Uterus (tissue), 4 donors: ENCODE results near the gene DMXL2. TPM values are rescaled to one million over a fixed set of nuclear protein-coding genes. Genes with fewer than 3 reads are reported as not detected.
"Not testable (repeated sequence)": the region's sequence is repeated elsewhere in the genome, so short reads cannot be mapped to it uniquely, and the experiment has no call there.

Source experiments
- DNase-seq, 2 donors: peaks; one replicate each; pipeline ENCODE4 v3.0.0-alpha.2; 2019 to 2020
- H3K27ac ChIP-seq, 2 donors: fragments of 200-600 bp; sonication (generic); 1 replicate in 1 of 2; 2 replicates in 1 of 2; pipeline ENCODE4 v1.5.1; 2016 to 2018
- H3K27me3 ChIP-seq, 2 donors: fragments of 200-600 bp; sonication (generic); one replicate each; pipeline ENCODE4 v1.5.1; 2018 to 2019; ENCODE audit warnings: control low read depth in 1 of 2
- H3K36me3 ChIP-seq, 2 donors: fragments of 200-600 bp; sonication (generic); one replicate each; pipeline ENCODE4 v1.5.1; 2019; ENCODE audit warnings: control low read depth in 1 of 2
- H3K4me1 ChIP-seq, 2 donors: fragments of 200-600 bp; sonication (generic); one replicate each; pipeline ENCODE4 v1.5.1; 2018 to 2019; ENCODE audit warnings: control low read depth in 1 of 2
- H3K4me3 ChIP-seq, 2 donors: fragments of 200-600 bp; sonication (generic); 1 replicate in 1 of 2; 2 replicates in 1 of 2; pipeline ENCODE4 v1.5.1; 2018 to 2019; ENCODE audit warnings: mild to moderate bottlenecking in 1 of 2
- H3K9me3 ChIP-seq, 2 donors: fragments of 200-600 bp; sonication (generic); one replicate each; pipeline ENCODE4 v1.5.1; 2019; ENCODE audit warnings: control low read depth in 1 of 2
- POLR2A ChIP-seq, 2 donors: fragments of 450-650 bp; IDR thresholded peaks; one replicate each; pipeline ENCODE4 v1.6.1; 2016; ENCODE audit warnings: antibody characterized with exemption in 2 of 2, mild to moderate bottlenecking in 1 of 2, moderate library complexity in 1 of 2
- intact Hi-C: fragments of 100-400 bp; cut with DNase I; formaldehyde crosslinking; loops from one replicate; pipeline ENCODE4 v1.15.1; 2023; ENCODE audit warnings: low total_unique reads
- total RNA-seq, 4 donors: library from RNA; depleted of rRNA in 3 of 4; stranded (reverse); fragments of >200 nt in 3 of 4; gene quantifications; one replicate each; pipeline versions ENCODE4 v1.1.0 to v1.2.4, GENCODE V29; 2014 to 2023
- TF ChIP-seq, protein P1 (sequence below), 4 experiments: fragments of 200-600 bp in 2 of 4; fragments of 450-650 bp in 2 of 4; sonication (generic) in 2 of 4; IDR thresholded peaks; one replicate each; pipeline ENCODE4 v1.5.1; 2016 to 2019; ENCODE audit warnings: antibody characterized with exemption in 4 of 4, mild to moderate bottlenecking in 2 of 4, moderate library complexity in 1 of 4
- donor health status: DM: yes; HTN: yes; CAD: no.

DMXL2 gene
- total RNA-seq, 4 donors from 2014 or later = 6.9 to 100 (median 26.6) TPM

DNA sequence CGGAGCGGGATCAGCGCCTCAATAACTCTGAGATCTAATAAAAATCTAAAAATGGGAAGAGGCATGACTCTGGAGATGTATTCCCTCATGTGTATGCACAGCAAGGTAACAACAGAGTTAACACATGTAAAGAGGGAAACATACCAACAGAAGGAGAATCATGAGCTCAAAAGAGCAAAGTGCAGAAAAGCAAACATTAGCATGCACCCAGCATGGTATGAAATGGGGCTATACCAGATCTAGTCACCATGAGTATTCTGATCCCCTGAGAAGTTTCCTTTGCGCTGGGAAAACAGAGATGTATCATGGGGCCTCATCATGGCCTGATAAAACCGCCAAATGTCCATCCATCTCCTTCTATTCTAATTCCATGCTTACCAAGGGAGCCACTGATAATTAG is 152.1 kb downstream of the DMXL2 start:
- intact Hi-C loops = no loop called here
- no peaks in the 10 kb centered on the region for H3K9me3 ChIP-seq
- no peak for DNase-seq
- no peak overlapping the region for H3K27ac ChIP-seq
- H3K4me1 ChIP-seq = no peaks in the 10 kb centered on the region
- no peaks in the 10 kb centered on the region for H3K36me3 ChIP-seq
- TF ChIP-seq POLR2A (IDR thresholded peaks at IDR 0.05) = no peak
- TF ChIP-seq, protein P1, sequence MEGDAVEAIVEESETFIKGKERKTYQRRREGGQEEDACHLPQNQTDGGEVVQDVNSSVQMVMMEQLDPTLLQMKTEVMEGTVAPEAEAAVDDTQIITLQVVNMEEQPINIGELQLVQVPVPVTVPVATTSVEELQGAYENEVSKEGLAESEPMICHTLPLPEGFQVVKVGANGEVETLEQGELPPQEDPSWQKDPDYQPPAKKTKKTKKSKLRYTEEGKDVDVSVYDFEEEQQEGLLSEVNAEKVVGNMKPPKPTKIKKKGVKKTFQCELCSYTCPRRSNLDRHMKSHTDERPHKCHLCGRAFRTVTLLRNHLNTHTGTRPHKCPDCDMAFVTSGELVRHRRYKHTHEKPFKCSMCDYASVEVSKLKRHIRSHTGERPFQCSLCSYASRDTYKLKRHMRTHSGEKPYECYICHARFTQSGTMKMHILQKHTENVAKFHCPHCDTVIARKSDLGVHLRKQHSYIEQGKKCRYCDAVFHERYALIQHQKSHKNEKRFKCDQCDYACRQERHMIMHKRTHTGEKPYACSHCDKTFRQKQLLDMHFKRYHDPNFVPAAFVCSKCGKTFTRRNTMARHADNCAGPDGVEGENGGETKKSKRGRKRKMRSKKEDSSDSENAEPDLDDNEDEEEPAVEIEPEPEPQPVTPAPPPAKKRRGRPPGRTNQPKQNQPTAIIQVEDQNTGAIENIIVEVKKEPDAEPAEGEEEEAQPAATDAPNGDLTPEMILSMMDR (IDR thresholded peaks at IDR 0.05) = no peak
- no peak overlapping the region for H3K4me3 ChIP-seq
- no peaks in the 10 kb centered on the region for H3K27me3 ChIP-seq

DNA sequence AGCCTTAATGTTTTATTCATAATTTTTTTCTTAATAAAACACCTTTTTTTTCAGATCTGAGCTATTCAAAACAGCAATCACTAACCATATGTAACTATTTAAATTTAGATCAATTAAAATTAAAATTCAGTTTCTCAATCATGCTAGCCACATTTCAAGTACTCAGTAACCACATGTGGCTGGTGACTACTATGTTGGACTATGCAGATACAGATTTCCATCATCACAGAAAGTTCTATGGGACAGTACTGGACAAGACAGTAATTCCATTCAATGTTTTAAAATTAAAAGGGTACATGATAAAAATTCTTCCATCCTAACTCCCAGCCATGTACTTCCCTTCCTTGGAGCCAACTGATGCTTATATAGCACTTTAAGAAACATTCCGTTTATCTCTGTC is 161.8 kb downstream of the DMXL2 start:
- H3K4me3 ChIP-seq = no peak overlapping the region
- no peaks in the 10 kb centered on the region for H3K9me3 ChIP-seq
- no peaks in the 10 kb centered on the region for H3K27me3 ChIP-seq
- no peaks in the 10 kb centered on the region for H3K36me3 ChIP-seq
- H3K27ac ChIP-seq = no peak overlapping the region
- intact Hi-C loops = no loop called here
- DNase-seq = no peak
- no peaks in the 10 kb centered on the region for H3K4me1 ChIP-seq
- no peak for TF ChIP-seq POLR2A (IDR thresholded peaks at IDR 0.05)
- TF ChIP-seq, protein P1 (IDR thresholded peaks at IDR 0.05) = no peak

DNA sequence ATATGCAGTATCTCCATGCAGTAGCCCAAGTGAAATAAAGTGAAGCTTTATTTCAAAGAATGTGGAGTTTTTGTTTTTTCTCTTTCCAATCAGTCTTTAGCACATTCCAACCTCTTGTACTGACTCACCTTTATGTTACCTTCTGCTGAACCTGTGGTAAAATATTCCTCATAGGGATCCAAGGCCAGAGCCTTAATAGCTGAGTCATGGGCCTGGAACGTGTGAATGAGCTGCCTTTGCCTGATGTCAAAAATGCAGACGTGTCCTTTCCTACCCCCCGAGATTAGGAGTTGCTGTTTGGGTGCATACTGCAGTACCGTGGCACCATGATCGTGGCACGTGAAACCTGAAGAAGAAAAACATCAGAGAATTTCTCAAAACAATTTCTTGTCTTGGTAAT is 172.6 kb downstream of the DMXL2 start:
- TF ChIP-seq, protein P1 (IDR thresholded peaks at IDR 0.05) = no peak
- no peak for TF ChIP-seq POLR2A (IDR thresholded peaks at IDR 0.05)
- no peaks in the 10 kb centered on the region for H3K9me3 ChIP-seq
- H3K27ac ChIP-seq = no peak overlapping the region
- H3K27me3 ChIP-seq = no peaks in the 10 kb centered on the region
- no peak for DNase-seq
- intact Hi-C loops = no loop called here
- H3K4me3 ChIP-seq = no peak overlapping the region
- H3K36me3 ChIP-seq = no peaks in the 10 kb centered on the region
- no peaks in the 10 kb centered on the region for H3K4me1 ChIP-seq

DNA sequence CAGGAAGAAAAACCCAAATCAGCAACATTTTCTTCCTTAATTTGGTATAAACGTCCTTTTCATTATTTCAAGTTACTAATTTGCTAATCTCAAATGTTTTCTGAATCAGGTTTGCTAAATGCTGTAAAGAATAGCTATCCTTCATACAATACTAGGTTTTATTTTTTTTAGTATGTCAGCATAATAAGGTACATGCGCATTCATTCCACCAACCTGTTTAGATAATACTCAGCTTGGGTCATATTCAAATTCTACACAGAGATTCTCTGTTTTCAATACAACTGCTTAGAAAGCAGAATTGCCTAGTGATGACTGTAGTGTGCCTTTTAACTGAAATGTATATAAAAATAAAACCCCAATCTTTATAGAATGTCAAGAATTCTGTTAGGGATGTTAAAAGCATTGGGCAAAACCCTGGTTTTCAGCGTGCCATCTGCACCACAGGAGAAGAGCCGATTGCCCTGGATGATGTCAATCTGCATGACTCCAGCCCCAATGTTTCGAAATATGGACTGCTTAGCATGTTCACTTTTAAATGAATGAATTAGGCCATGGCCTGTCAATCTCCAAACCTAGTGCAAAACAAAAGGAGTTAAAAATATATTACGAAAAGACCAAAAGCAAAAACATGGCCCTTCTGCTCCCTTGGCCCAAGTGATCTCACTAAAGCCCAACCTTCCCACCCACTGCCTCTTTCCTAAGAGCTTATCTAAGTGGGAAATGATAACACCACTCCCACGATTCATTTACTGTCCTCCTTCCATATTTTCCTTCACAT is 173.8 kb downstream of the DMXL2 start:
- intact Hi-C loops = no loop called here
- Histone ChIP-seq H3K9me3 (no peaks in the 10 kb centered on the region), H3K27me3 (no peaks in the 10 kb centered on the region), H3K36me3 (no peaks in the 10 kb centered on the region), H3K27ac (no peak overlapping the region), H3K4me3 (no peak overlapping the region), H3K4me1 (no peaks in the 10 kb centered on the region)
- TF ChIP-seq, protein P1 (IDR thresholded peaks at IDR 0.05) = no peak
- no peak for TF ChIP-seq POLR2A (IDR thresholded peaks at IDR 0.05)
- DNase-seq = no peak

DNA sequence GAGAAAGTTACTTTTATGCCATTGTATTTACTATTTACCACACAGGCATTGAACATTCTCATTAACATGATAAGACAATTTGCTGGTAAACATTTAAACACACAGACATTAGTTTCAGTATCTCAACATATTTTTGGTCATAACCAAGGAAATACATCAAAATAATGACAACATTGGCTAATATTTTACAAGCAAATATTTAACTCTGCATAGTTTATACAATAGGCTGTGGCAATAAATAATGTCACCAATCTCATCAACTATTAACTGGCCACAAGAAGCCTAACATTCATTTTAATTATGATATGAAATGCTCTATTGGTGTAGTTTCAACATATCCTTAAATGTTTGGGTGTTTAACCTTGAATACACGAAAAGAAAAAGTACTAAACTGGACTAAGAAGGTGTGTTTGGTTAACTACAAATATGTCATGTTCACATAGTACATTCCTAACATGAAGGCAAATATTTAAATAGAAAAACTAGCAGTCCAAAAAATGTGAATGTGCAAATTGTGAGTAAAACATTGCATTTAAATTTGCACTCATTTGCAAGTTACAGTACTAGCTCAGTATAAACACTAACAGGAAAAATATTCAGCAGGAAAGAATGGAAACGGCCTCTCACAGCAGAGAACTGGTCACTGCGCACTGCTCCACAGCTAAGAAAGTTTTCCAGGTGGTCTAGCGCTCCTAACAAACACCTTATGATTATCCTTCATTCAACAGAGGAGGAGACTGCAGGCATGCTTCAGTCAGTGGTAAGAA is 174.5 kb downstream of the DMXL2 start:
- no peaks in the 10 kb centered on the region for H3K9me3 ChIP-seq
- H3K36me3 ChIP-seq = no peaks in the 10 kb centered on the region
- DNase-seq = no peak
- intact Hi-C loops = no loop called here
- TF ChIP-seq, protein P1 (IDR thresholded peaks at IDR 0.05) = no peak
- no peak for TF ChIP-seq POLR2A (IDR thresholded peaks at IDR 0.05)
- no peak overlapping the region for H3K27ac ChIP-seq
- no peaks in the 10 kb centered on the region for H3K4me1 ChIP-seq
- H3K4me3 ChIP-seq = no peak overlapping the region
- H3K27me3 ChIP-seq = no peaks in the 10 kb centered on the region

DNA sequence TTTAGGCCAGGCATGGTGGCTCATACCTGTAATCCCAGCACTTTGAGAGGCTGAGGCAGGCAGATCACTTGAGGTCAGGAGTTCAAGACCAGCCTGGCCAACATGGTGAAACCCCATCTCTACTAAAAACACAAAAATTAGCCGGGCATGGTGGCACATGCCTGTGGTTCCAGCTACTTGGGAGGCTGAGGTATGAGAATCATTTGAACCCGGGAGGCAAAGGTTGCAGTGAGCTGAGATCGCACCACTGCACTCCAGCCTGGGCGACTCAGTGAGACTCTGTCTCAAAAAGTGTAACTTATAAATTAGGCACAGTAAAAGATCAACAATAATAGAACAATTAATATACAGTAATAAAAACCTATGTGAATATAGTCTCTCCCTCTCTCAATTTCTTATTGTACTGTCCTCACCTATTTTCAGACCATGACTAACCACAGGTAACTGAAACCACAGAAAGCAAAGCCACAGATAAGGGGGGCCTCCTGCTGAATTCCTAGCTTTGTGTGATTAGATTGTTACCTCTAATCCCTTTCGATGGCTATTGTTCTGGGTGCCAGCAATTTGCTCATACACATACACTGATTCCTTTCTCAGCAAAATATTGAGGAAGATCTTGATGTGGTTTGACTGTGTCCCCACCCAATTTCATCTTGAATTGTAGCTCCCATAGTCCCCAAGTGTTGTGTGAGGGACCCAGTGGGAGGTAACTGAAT is 176.4 kb downstream of the DMXL2 start:
- H3K9me3 ChIP-seq, intact Hi-C loops, H3K4me1 ChIP-seq, H3K36me3 ChIP-seq, H3K4me3 ChIP-seq, H3K27me3 ChIP-seq, H3K27ac ChIP-seq, DNase-seq: not testable (repeated sequence)
